Measurements from ENCODE around the gene UQCRC1.

UQCRC1 gene

GRCh38 chr3:48598323-48599076 lies 10.9 kb downstream of the UQCRC1 start:
- DNase-seq (no peak), ATAC-seq (replicated peaks) (no peak)
- peaks cover 10 to 11% of the 10 kb centered on the region in 2 donors for H3K4me1 Mint-ChIP-seq
- no peak overlapping the region for H3K4me3 Mint-ChIP-seq
- H3K36me3 Mint-ChIP-seq = peaks cover 20 to 50% of the 10 kb centered on the region in 2 donors
- H3K27me3 Mint-ChIP-seq = peaks cover 10 to 11% of the 10 kb centered on the region in 2 donors
- H3K27ac Mint-ChIP-seq = peak overlapping the region; percentile 31
- H3K9me3 Mint-ChIP-seq = no peaks in the 10 kb centered on the region

GRCh38 chr3:48597408-48597800 lies 12.0 kb downstream of the UQCRC1 start:
- H3K4me3 Mint-ChIP-seq = no peak overlapping the region
- H3K27ac Mint-ChIP-seq = peak overlapping the region; percentile 87
- H3K9me3 Mint-ChIP-seq = no peaks in the 10 kb centered on the region
- H3K27me3 Mint-ChIP-seq = peaks cover 20 to 22% of the 10 kb centered on the region in 2 donors
- ATAC-seq (replicated peaks) (no peak), DNase-seq (no peak)
- peaks cover 10 to 11% of the 10 kb centered on the region in 2 donors for H3K4me1 Mint-ChIP-seq
- H3K36me3 Mint-ChIP-seq = peaks cover 14 to 42% of the 10 kb centered on the region in 2 donors

GRCh38 chr3:48596676-48597407 lies 12.6 kb downstream of the UQCRC1 start:
- peaks cover 20 to 27% of the 10 kb centered on the region in 2 donors for H3K27me3 Mint-ChIP-seq
- ATAC-seq (replicated peaks) (peak in 1 of 2 donors; percentile 6), DNase-seq (no peak)
- H3K9me3 Mint-ChIP-seq = no peaks in the 10 kb centered on the region
- no peak overlapping the region for H3K27ac Mint-ChIP-seq
- H3K36me3 Mint-ChIP-seq = peaks cover 12 to 38% of the 10 kb centered on the region in 2 donors
- H3K4me3 Mint-ChIP-seq = no peak overlapping the region
- H3K4me1 Mint-ChIP-seq = peaks cover 10 to 11% of the 10 kb centered on the region in 2 donors

DNA sequence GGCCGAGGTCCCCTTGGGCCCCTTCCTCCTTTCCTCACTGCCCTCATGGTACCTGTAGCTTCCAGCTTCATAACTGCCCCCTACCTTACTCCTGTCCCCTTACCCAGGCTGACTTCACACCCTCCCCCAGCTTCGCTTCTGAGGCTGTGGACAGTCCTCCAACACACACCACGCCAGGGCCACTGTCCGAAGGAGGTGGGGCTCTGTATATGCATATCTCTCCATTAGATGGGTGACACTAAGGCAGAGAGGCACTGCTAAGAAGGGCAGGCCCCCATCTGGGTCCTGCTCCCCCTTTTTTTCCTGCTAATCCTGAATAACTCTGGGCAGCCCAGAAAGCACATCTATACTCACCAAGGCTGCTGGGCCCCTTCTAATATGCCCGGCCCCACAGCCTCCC lies 13.3 kb downstream of the UQCRC1 start:
- ATAC-seq (replicated peaks) = no peak
- no peaks in the 10 kb centered on the region for H3K9me3 Mint-ChIP-seq
- no peak overlapping the region for H3K27ac Mint-ChIP-seq
- no peak overlapping the region for H3K4me3 Mint-ChIP-seq
- H3K4me1 Mint-ChIP-seq = peaks cover 10 to 11% of the 10 kb centered on the region in 2 donors
- no peak for DNase-seq
- peaks cover 12 to 38% of the 10 kb centered on the region in 2 donors for H3K36me3 Mint-ChIP-seq
- peaks cover 21 to 29% of the 10 kb centered on the region in 2 donors for H3K27me3 Mint-ChIP-seq

- Mint-ChIP-seq H3K27ac (no peak overlapping the region), H3K4me1 (peaks cover 10 to 11% of the 10 kb centered on the region in 2 donors), H3K9me3 (no peaks in the 10 kb centered on the region), H3K27me3 (peaks cover 27 to 35% of the 10 kb centered on the region in 2 donors), H3K4me3 (peak overlapping the region; percentile 53 to 70), H3K36me3 (peaks cover 12 to 34% of the 10 kb centered on the region in 2 donors)
- DNase-seq (no peak), ATAC-seq (replicated peaks) (peak; percentile 23 to 27)
Observed at GRCh38 chr3:48595526-48596121, 13.8 kb downstream of the UQCRC1 start.

DNA sequence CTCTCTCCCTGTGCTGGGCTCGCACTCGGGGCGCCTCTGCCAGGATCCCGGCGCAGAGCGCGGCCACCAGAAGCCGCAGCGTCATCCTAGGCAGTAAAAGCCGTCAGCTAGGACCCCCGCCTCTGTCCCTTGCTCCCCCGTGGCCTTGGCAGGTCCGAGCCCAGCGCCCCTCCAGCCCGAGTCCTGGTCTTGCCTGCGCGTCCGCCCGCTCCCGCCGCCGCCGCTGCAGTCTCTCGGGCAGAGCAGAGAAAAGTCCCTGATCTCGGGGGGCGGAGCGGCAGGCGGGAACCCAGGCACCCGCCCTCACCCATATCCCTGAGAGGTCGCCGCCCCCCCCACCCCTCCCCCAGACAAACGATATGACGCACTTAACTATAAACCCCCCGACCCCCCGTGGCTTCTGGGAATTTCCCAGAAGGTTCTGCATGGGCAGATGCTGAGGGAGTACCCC lies 14.3 kb downstream of the UQCRC1 start, which contains the start of gene COL7A1:
TSS of gene COL7A1 (minus strand) at position 255 of the 451 bp plus-strand sequence. CDS start at position 85, 170 bp downstream.
- DNase-seq = no peak
- Mint-ChIP-seq H3K36me3 (peaks cover 11 to 30% of the 10 kb centered on the region in 2 donors), H3K9me3 (no peaks in the 10 kb centered on the region), H3K4me3 (peak within 1 kb of the TSS; percentile 70 to 75), H3K27me3 (peaks cover 31 to 38% of the 10 kb centered on the region in 2 donors), H3K4me1 (peaks cover 10 to 11% of the 10 kb centered on the region in 2 donors), H3K27ac (peak within 1 kb of the TSS; percentile 25)
- peak; percentile 38 to 46 for ATAC-seq (replicated peaks)

DNA sequence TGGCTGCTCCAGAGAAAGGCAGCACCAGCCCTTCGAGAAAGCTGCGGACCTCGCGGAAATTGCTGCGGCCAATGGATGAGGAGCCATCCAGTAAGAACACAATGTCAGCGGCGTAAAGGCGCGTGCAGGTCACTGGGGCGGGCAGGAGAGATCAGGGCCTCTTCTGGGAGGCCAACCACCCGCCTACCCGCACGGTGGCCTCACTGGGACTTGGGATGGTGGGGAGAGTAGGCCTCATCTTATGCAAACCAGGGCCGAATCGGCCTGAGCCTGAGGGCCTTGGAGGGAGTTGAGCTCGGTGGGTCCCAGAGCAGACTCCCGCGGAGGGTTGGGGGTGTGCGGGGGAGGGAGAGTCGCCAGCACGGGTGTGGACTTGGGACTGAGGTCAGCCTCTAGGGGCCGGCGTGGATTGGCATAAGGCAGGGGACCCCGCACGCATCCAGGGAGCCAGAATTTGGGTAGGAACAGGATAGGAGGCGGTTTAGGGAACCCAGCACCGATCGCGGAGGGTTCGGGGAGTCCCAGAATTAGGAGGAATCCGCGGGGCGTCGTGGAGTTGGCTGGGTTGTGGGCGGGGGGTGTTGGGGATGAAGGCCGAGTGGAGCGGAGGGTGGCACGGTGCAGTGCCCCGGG lies 14.9 kb downstream of the UQCRC1 start:
- Mint-ChIP-seq H3K27me3 (peaks cover 37 to 43% of the 10 kb centered on the region in 2 donors), H3K4me3 (peak overlapping the region; percentile 70 to 75), H3K9me3 (no peaks in the 10 kb centered on the region), H3K27ac (peak overlapping the region; percentile 25), H3K4me1 (peaks cover 10 to 11% of the 10 kb centered on the region in 2 donors), H3K36me3 (peaks cover 8 to 26% of the 10 kb centered on the region in 2 donors)
- DNase-seq = no peak
- peak; percentile 5 to 13 for ATAC-seq (replicated peaks)

GRCh38 chr3:48593337-48593736 lies 16.1 kb downstream of the UQCRC1 start:
- peaks cover 10 to 11% of the 10 kb centered on the region in 2 donors for H3K4me1 Mint-ChIP-seq
- no peaks in the 10 kb centered on the region for H3K9me3 Mint-ChIP-seq
- no peak overlapping the region for H3K27ac Mint-ChIP-seq
- no peak overlapping the region for H3K4me3 Mint-ChIP-seq
- ATAC-seq (replicated peaks) (no peak), DNase-seq (no peak)
- peaks cover 0 to 15% of the 10 kb centered on the region in 2 donors for H3K36me3 Mint-ChIP-seq
- peaks cover 46 to 54% of the 10 kb centered on the region in 2 donors for H3K27me3 Mint-ChIP-seq

GRCh38 chr3:48592519-48593087 lies 16.8 kb downstream of the UQCRC1 start:
- Mint-ChIP-seq H3K36me3 (peaks cover 0 to 9% of the 10 kb centered on the region in 2 donors), H3K4me1 (peaks cover 10 to 17% of the 10 kb centered on the region in 2 donors), H3K9me3 (no peaks in the 10 kb centered on the region), H3K27ac (no peak overlapping the region), H3K4me3 (no peak overlapping the region), H3K27me3 (peaks cover 53 to 61% of the 10 kb centered on the region in 2 donors)
- no peak for DNase-seq
- ATAC-seq (replicated peaks) = no peak

DNA sequence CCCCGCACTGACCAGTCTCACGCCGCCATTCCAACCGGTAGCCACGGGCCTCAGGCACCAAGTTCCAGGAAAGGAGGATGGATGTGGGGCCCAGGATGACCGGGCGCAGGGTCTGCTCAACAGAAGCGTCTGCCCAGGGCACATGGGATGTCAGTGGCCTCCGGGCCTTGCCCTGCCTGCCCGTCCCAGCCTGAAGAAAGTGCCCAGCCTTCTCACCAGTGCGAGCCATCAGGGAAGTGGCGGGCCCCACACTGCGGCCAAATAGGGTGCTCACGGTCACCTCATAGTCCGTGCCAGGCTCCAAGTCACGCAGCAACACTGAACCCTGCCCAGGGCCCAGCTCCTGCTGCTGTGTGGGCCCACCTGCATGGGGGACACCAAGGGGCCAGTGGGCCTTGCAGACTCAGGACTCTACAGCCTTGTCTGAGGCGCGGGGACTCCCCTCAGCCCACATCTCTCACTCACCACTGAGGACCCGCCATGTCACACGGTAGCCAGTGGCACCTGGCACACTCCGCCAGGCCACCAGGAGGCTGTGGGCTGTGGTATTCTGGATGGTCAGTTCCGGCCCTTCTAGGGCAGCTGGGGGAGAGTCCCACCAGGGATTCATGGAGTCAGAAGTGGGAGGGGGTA lies 17.4 kb downstream of the UQCRC1 start:
- Mint-ChIP-seq H3K4me3 (no peak overlapping the region), H3K27me3 (peaks cover 59 to 67% of the 10 kb centered on the region in 2 donors), H3K9me3 (no peaks in the 10 kb centered on the region), H3K4me1 (peaks cover 10 to 17% of the 10 kb centered on the region in 2 donors), H3K36me3 (peaks cover 0 to 4% of the 10 kb centered on the region in 2 donors), H3K27ac (no peak overlapping the region)
- no peak for DNase-seq
- no peak for ATAC-seq (replicated peaks)

DNA sequence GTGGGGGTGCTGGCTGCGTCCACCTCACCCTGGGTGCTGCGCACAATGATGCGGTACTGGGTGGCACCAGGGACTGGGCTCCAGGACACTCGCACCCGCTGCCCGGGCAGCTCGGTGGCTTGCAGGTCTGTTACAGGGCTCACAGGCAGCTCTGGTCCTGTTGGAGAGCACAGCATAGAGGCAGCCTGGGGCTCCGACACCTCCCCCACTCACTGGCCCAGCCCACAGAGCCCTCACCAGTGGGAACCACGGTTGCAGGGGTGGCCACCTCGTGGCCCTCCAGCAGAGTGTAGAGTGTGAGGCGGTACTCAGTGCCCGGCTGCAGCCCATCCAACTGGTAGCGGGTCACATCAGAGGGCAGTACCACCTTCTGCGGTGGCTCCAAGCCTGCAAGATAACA lies 18.0 kb downstream of the UQCRC1 start:
- H3K27me3 Mint-ChIP-seq = peaks cover 64 to 73% of the 10 kb centered on the region in 2 donors
- peaks cover 0 to 4% of the 10 kb centered on the region in 2 donors for H3K36me3 Mint-ChIP-seq
- ATAC-seq (replicated peaks) (no peak), DNase-seq (no peak)
- peaks cover 10 to 17% of the 10 kb centered on the region in 2 donors for H3K4me1 Mint-ChIP-seq
- H3K4me3 Mint-ChIP-seq = no peak overlapping the region
- no peaks in the 10 kb centered on the region for H3K9me3 Mint-ChIP-seq
- no peak overlapping the region for H3K27ac Mint-ChIP-seq

GRCh38 chr3:48588230-48588629 lies 21.2 kb downstream of the UQCRC1 start:
- ATAC-seq (replicated peaks) (no peak), DNase-seq (no peak)
- H3K9me3 Mint-ChIP-seq = no peaks in the 10 kb centered on the region
- H3K27ac Mint-ChIP-seq = no peak overlapping the region
- no peak overlapping the region for H3K4me3 Mint-ChIP-seq
- peaks cover 51 to 61% of the 10 kb centered on the region in 2 donors for H3K27me3 Mint-ChIP-seq
- no peaks in the 10 kb centered on the region for H3K36me3 Mint-ChIP-seq
- H3K4me1 Mint-ChIP-seq = peaks cover 0 to 6% of the 10 kb centered on the region in 2 donors

DNA sequence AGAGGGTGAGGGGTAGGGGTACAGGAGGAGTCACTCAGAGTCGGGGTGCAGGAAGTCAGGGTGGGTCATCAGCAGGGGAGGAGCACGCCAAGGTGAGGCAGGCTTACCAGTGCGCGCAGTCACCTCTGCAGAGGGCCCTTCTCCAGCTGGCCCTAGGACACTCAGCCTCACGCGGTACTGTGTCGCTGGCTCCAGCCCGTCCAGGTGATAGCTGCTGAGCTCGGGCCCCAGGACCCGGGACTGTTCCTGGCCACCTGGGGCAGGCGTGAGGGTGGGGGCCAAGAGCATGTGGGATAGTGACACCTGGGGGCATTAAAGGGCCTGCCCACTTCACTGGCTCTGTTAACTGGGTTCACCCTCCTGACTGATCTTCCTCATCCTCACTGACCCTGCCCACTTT lies 21.8 kb downstream of the UQCRC1 start:
- ATAC-seq (replicated peaks) (no peak), DNase-seq (no peak)
- H3K36me3 Mint-ChIP-seq = no peaks in the 10 kb centered on the region
- H3K9me3 Mint-ChIP-seq = no peaks in the 10 kb centered on the region
- peaks cover 46 to 58% of the 10 kb centered on the region in 2 donors for H3K27me3 Mint-ChIP-seq
- H3K4me3 Mint-ChIP-seq = no peak overlapping the region
- H3K4me1 Mint-ChIP-seq = peaks cover 0 to 6% of the 10 kb centered on the region in 2 donors
- no peak overlapping the region for H3K27ac Mint-ChIP-seq

All from stimulated activated naive B cell treated with anti-CD40 and anti-IgM and Interleukin-4, amounts not matched to agents 10 μg/mL and 1 μg/mL and 100 μg/mL, for 72 hours (primary cell).